ENCODE data around the gene CDH22.

DNA sequence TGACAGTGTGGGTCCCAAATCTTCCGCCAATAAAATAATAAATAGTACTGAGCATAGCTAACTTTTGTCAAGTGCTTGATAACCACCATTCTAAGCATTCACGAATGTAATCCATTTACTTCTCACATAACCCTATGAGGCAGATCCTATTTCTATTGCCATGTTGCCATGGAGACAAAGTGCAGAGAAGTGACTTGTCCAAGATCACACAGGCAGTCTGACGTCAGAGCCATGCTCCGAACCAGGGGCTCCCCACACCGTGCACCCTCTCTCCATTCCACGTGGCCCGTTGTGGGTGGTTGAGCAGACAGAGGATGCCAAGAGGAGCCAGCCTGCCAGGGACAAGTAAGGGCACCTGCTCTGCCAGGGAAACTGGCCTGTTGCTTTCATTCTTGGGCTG lies 38.9 kb downstream of the CDH22 start:
- TF ChIP-seq, protein P1, sequence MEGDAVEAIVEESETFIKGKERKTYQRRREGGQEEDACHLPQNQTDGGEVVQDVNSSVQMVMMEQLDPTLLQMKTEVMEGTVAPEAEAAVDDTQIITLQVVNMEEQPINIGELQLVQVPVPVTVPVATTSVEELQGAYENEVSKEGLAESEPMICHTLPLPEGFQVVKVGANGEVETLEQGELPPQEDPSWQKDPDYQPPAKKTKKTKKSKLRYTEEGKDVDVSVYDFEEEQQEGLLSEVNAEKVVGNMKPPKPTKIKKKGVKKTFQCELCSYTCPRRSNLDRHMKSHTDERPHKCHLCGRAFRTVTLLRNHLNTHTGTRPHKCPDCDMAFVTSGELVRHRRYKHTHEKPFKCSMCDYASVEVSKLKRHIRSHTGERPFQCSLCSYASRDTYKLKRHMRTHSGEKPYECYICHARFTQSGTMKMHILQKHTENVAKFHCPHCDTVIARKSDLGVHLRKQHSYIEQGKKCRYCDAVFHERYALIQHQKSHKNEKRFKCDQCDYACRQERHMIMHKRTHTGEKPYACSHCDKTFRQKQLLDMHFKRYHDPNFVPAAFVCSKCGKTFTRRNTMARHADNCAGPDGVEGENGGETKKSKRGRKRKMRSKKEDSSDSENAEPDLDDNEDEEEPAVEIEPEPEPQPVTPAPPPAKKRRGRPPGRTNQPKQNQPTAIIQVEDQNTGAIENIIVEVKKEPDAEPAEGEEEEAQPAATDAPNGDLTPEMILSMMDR (IDR thresholded peaks at IDR 0.05), result no peak
- TF ChIP-seq EZH2 (IDR thresholded peaks at IDR 0.05; ENCODE audit: borderline replicate concordance, insufficient read depth, low read depth, low read length, poor library complexity, severe bottlenecking), result no peak
